GM04504 (cell line): ENCODE measurements around the gene RPL35.

Experiments used
- DNase-seq: peaks from one replicate; pipeline ENCODE4 v3.0.0-alpha.2; 2012; ENCODE audit warnings: low read depth

The RPL35 gene

GRCh38 chr9:124861342-124862229, at the start of gene RPL35, which contains the start of gene ARPC5L:
TSS of gene RPL35 (minus strand) at chr9:124861957. CDS start at chr9:124861912, 45 bp downstream.
TSS of gene ARPC5L (plus strand) at chr9:124862130. CDS start at chr9:124869291, 7,161 bp downstream.
- peak; percentile 80 for DNase-seq

- DNase-seq: no peak
These were observed 46.3 kb upstream of the RPL35 start for GRCh38 chr9:124908098-124908497.

- DNase-seq: no peak
These were observed 45.2 kb upstream of the RPL35 start for GRCh38 chr9:124906966-124907365.

GRCh38 chr9:124899845-124900244, 38.1 kb upstream of the RPL35 start:
- DNase-seq: no peak

GRCh38 chr9:124897570-124898460, 36.1 kb upstream of the RPL35 start:
- DNase-seq: no peak

GRCh38 chr9:124894741-124895170, 33.0 kb upstream of the RPL35 start:
- peak; percentile 17 for DNase-seq

GRCh38 chr9:124894035-124894740, 32.4 kb upstream of the RPL35 start:
- DNase-seq: no peak

GRCh38 chr9:124890179-124890578, 28.4 kb upstream of the RPL35 start:
- DNase-seq: no peak

- DNase-seq: no peak
These were observed 27.2 kb upstream of the RPL35 start for GRCh38 chr9:124889006-124889405.

- DNase-seq: no peak
These were observed 26.1 kb upstream of the RPL35 start for GRCh38 chr9:124887832-124888231.

GRCh38 chr9:124886866-124887492, 25.2 kb upstream of the RPL35 start:
- DNase-seq: no peak

GRCh38 chr9:124886461-124886860, 24.7 kb upstream of the RPL35 start:
- no peak for DNase-seq

- DNase-seq: no peak
These were observed 23.8 kb upstream of the RPL35 start for GRCh38 chr9:124885551-124885950.

GRCh38 chr9:124884376-124884775, 22.6 kb upstream of the RPL35 start:
- no peak for DNase-seq

GRCh38 chr9:124882231-124882630, 20.5 kb upstream of the RPL35 start:
- DNase-seq: no peak

- DNase-seq: no peak
These were observed 19.5 kb upstream of the RPL35 start for GRCh38 chr9:124881138-124881743.

GRCh38 chr9:124880501-124880900, 18.7 kb upstream of the RPL35 start:
- no peak for DNase-seq

- no peak for DNase-seq
These were observed 17.5 kb upstream of the RPL35 start for GRCh38 chr9:124879226-124879625.

GRCh38 chr9:124878518-124878917, 16.8 kb upstream of the RPL35 start:
- no peak for DNase-seq

- DNase-seq: no peak
These were observed 16.3 kb upstream of the RPL35 start for GRCh38 chr9:124878021-124878420.
